ENCODE data around the gene OSBPL8. TPM values are rescaled to one million over a fixed set of nuclear protein-coding genes. Genes with fewer than 3 reads are reported as not detected.

OSBPL8 gene
- total RNA-seq, 2 experiments from 2014 or later, result 154 to 160 TPM

DNA sequence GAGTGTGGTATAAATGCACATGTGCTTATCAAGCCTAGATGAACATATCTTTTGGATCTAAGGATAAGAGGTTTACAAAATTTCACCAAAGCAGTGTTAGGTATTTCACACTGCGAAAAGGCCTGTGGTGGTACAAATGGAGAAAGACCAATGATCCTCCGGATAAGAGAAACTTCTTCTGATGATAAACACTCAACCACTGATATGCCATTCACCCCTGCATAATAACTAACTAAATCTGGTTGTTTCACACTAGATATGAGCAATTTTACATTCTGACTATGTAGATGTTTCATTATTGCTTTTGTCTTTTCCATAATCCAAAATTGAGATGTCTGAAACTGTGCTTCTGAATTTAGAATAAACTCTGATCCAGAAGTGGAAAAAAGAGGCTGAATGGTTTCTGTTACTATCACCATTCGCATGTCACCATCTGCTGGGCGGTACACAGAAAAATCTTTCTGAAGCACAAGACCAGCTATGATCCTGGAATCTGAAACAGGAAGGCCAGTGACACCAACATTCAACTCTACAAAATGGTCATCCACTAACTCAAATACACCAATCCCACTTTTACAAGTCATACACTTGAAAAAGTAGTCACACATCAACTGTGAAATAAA lies 212.7 kb downstream of the OSBPL8 start:
- intact Hi-C loops (cut with DNase I, micrococcal nuclease), result loop anchor here (5.0 kb wide), 4 partner anchors 210 to 835 kb away; partner anchors contain the start of genes KRR1 (in 2 of the 2), OSBPL8 (in 1 of the 2) and ZDHHC17 (in 1 of the 2)
- Mint-ChIP-seq H3K27me3 (no peaks in the 10 kb centered on the region), H3K36me3 (ENCODE audit: low read depth) (peaks cover 5% of the 10 kb centered on the region), H3K4me3 (peak overlapping the region; percentile 96), H3K9me3 (no peaks in the 10 kb centered on the region), H3K27ac (peak overlapping the region; percentile 95), H3K4me1 (ENCODE audit: low read depth) (peaks cover 43% of the 10 kb centered on the region)
- Histone ChIP-seq H3K9me3 (ENCODE audit: control insufficient read depth in 1 of 2, insufficient read depth in 1 of 2, low read length in 2 of 2) (no peaks in the 10 kb centered on the region), H3K4me3 (ENCODE audit: low read length) (no peak overlapping the region), H3K4me1 (ENCODE audit: insufficient read depth, low read length) (peaks cover 15% of the 10 kb centered on the region), H3K36me3 (ENCODE audit: insufficient read depth, low read length) (no peaks in the 10 kb centered on the region), H3K27ac (ENCODE audit: low read depth in 1 of 2, low read length in 2 of 2) (no peak overlapping the region), H3K27me3 (ENCODE audit: control insufficient read depth in 1 of 2, insufficient read depth in 2 of 2, low read length in 2 of 2) (no peaks in the 10 kb centered on the region)
- POLR2A ChIA-PET, result interaction anchor here (1.0 to 2.5 kb wide), 5 partner anchors 11 to 263 kb away, joined by 3 to 15 read pairs (median 4); partner anchors contain the start of gene NAP1L1
- CTCF ChIA-PET, result interaction anchor here (1.8 kb wide), 1 partner anchor 10 kb away, joined by 7 read pairs; no protein-coding TSS in a partner anchor
- TF ChIP-seq, protein P1, sequence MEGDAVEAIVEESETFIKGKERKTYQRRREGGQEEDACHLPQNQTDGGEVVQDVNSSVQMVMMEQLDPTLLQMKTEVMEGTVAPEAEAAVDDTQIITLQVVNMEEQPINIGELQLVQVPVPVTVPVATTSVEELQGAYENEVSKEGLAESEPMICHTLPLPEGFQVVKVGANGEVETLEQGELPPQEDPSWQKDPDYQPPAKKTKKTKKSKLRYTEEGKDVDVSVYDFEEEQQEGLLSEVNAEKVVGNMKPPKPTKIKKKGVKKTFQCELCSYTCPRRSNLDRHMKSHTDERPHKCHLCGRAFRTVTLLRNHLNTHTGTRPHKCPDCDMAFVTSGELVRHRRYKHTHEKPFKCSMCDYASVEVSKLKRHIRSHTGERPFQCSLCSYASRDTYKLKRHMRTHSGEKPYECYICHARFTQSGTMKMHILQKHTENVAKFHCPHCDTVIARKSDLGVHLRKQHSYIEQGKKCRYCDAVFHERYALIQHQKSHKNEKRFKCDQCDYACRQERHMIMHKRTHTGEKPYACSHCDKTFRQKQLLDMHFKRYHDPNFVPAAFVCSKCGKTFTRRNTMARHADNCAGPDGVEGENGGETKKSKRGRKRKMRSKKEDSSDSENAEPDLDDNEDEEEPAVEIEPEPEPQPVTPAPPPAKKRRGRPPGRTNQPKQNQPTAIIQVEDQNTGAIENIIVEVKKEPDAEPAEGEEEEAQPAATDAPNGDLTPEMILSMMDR (IDR thresholded peaks at IDR 0.05), result no peak
- DNase-seq (peak in 3 of 14 experiments; percentile 4 to 18 (median 17)), ATAC-seq (ENCODE audit: poor library complexity) (no peak)

DNA sequence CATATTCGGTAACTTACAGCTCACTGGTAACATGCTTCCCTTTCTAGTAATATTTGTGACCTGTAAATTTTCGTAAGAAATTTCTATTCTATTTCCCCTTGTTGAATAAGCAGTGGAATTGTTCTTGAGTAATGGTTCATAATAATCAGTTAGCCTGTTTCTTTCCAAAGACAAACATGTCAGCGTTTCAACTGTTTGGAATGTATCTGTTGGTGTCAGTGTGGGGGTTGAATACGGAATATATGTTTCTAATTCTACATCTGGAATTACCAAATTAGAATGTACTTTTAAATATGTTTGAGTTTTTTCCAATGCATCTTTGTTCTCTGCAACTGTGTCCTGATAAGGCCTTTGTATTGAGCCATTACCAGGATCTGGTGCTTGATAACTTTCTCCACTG lies 213.3 kb downstream of the OSBPL8 start:
- Mint-ChIP-seq H3K27ac (no peak overlapping the region), H3K27me3 (no peaks in the 10 kb centered on the region), H3K9me3 (no peaks in the 10 kb centered on the region), H3K4me1 (ENCODE audit: low read depth) (peaks cover 43% of the 10 kb centered on the region), H3K4me3 (peak overlapping the region; percentile 50), H3K36me3 (ENCODE audit: low read depth) (peaks cover 5% of the 10 kb centered on the region)
- Histone ChIP-seq H3K36me3 (ENCODE audit: insufficient read depth, low read length) (no peaks in the 10 kb centered on the region), H3K27me3 (ENCODE audit: control insufficient read depth in 1 of 2, insufficient read depth in 2 of 2, low read length in 2 of 2) (no peaks in the 10 kb centered on the region), H3K27ac (ENCODE audit: low read depth in 1 of 2, low read length in 2 of 2) (no peak overlapping the region), H3K4me3 (ENCODE audit: low read length) (no peak overlapping the region), H3K9me3 (ENCODE audit: control insufficient read depth in 1 of 2, insufficient read depth in 1 of 2, low read length in 2 of 2) (no peaks in the 10 kb centered on the region), H3K4me1 (ENCODE audit: insufficient read depth, low read length) (peaks cover 15% of the 10 kb centered on the region)
- TF ChIP-seq, protein P1 (IDR thresholded peaks at IDR 0.05), result no peak
- ChIA-PET CTCF (interaction anchor here (1.0 kb wide), 1 partner anchor 955 kb away, joined by 3 read pairs; the partner anchor contains the start of gene GLIPR1L2), POLR2A (no interaction called here)
- no peak for DNase-seq
- intact Hi-C loops (cut with DNase I, micrococcal nuclease), result loop anchor here (5.0 kb wide), 4 partner anchors 211 to 834 kb away; partner anchors contain the start of genes KRR1 (in 2 of the 2), OSBPL8 (in 1 of the 2) and ZDHHC17 (in 1 of the 2)
- ATAC-seq (ENCODE audit: poor library complexity), result no peak

DNA sequence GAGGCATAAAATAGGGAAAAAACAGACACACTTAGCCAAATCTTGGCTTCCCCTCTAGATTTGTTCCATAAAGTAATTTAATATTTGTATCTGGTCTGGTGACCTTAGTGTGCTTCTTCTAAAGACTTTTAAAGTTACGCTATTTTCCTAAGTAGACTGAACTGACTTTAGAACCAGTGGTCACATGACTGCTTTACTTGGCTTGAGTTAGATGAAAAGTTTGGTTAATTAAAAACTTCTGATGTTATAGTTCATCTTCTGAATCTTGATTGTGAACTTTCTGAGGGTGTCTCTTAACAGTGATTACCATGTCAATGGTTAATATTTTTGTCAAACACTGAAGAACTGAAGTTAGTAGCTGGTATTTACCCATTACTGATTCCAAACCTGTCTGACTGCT lies 214.0 kb downstream of the OSBPL8 start:
- ChIA-PET CTCF (interaction anchor here (1.0 kb wide), 1 partner anchor 954 kb away, joined by 3 read pairs; the partner anchor contains the start of gene GLIPR1L2), POLR2A (no interaction called here)

More for the DNA sequence above, 214.0 kb downstream of the OSBPL8 start:
- Mint-ChIP-seq H3K36me3 (ENCODE audit: low read depth) (peaks cover 5% of the 10 kb centered on the region), H3K4me3 (no peak overlapping the region), H3K27me3 (no peaks in the 10 kb centered on the region), H3K27ac (no peak overlapping the region), H3K9me3 (no peaks in the 10 kb centered on the region), H3K4me1 (ENCODE audit: low read depth) (peaks cover 43% of the 10 kb centered on the region)
- no peaks in the 10 kb centered on the region for H3K27me3 ChIP-seq (ENCODE audit: control insufficient read depth in 1 of 2, insufficient read depth in 2 of 2, low read length in 2 of 2)
- DNase-seq, result no peak
- peaks cover 15% of the 10 kb centered on the region for H3K4me1 ChIP-seq (ENCODE audit: insufficient read depth, low read length)
- H3K9me3 ChIP-seq (ENCODE audit: control insufficient read depth in 1 of 2, insufficient read depth in 1 of 2, low read length in 2 of 2), result no peaks in the 10 kb centered on the region
- no peak overlapping the region for H3K4me3 ChIP-seq (ENCODE audit: low read length)
- TF ChIP-seq, protein P1 (IDR thresholded peaks at IDR 0.05), result no peak
- intact Hi-C loops (cut with DNase I, micrococcal nuclease), result loop anchor here (5.0 kb wide), 4 partner anchors 212 to 833 kb away; partner anchors contain the start of genes KRR1 (in 2 of the 2), OSBPL8 (in 1 of the 2) and ZDHHC17 (in 1 of the 2)
- H3K27ac ChIP-seq (ENCODE audit: low read depth in 1 of 2, low read length in 2 of 2), result no peak overlapping the region
- H3K36me3 ChIP-seq (ENCODE audit: insufficient read depth, low read length), result no peaks in the 10 kb centered on the region
- no peak for ATAC-seq (ENCODE audit: poor library complexity)

Data from CD4-positive, alpha-beta T cell (primary cell).